Activated CD8-positive, alpha-beta memory T cell treated with anti-CD3 and anti-CD28 coated beads, Interleukin-2, amount 50 U/mL, for 1 hour (primary cell): ENCODE data around the gene LEFTY2.
"Not testable (repeated sequence)": the region's sequence is repeated elsewhere in the genome, so short reads cannot be mapped to it uniquely, and the experiment has no call there.

Source experiments
- DNase-seq: peaks from one replicate; pipeline ENCODE4 v3.0.0-alpha.2; 2020; ENCODE audit errors: extremely low read depth

LEFTY2 gene

GRCh38 chr1:225899044-225899925 is 41.7 kb downstream of the LEFTY2 start:
- DNase-seq = no peak

- DNase-seq = no peak
Measured at GRCh38 chr1:225897595-225898514, 43.2 kb downstream of the LEFTY2 start.

DNA sequence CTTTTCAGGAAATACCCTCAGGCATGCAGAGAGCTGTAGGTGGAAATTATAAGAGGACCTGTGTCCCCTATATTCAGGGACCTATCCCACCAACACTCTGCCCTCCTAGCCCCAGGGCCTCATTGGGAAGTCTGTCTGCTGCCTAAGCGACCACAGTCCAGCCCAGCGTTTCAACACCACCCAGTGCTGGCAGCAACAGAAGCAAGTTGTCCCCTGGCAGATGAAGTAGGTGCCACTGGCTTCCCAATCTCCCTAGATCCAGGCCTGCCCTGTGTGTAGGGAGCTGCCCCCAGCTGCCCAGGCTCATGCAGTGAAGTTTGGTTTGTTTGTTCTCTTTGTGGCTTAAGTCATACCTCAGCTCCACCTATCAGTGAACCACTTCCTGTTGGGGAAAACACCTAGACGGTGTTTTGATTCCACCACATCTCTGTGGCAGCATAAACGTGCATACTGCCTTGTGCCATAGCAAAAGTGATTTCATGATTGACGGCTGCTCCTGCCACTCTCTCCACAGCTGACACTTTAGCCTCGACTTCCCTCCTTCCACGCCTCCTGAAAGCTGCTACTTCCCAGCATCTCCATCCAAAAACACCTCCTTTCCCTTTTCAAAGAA is 44.0 kb downstream of the LEFTY2 start:
- peak; percentile 36 for DNase-seq

DNA sequence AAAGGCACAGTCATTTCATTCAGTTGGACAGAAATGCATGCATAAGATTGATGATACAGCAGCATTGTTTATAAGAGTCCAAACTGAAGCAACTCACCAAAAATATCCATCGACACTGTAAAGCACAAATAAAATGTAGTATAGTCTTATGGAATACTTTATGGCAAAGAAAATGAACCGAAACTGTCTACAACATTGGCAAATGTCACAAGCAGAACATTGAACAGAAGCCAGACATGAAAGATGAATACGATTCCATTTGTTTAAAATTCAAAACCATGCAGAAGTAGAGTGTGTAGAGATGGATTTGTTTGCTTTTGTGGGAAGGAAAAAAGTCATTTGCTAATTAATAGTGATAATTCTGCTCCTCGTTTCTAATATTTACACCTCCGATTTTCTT is 44.5 kb downstream of the LEFTY2 start:
- no peak for DNase-seq

- no peak for DNase-seq
Measured at GRCh38 chr1:225892307-225892706, 48.7 kb downstream of the LEFTY2 start.

- no peak for DNase-seq
Measured at GRCh38 chr1:225891229-225891972, 49.6 kb downstream of the LEFTY2 start.

- DNase-seq = no peak
Measured at GRCh38 chr1:225890346-225891228, 50.4 kb downstream of the LEFTY2 start.

- DNase-seq = no peak
Measured at GRCh38 chr1:225889743-225890142, 51.3 kb downstream of the LEFTY2 start.

DNA sequence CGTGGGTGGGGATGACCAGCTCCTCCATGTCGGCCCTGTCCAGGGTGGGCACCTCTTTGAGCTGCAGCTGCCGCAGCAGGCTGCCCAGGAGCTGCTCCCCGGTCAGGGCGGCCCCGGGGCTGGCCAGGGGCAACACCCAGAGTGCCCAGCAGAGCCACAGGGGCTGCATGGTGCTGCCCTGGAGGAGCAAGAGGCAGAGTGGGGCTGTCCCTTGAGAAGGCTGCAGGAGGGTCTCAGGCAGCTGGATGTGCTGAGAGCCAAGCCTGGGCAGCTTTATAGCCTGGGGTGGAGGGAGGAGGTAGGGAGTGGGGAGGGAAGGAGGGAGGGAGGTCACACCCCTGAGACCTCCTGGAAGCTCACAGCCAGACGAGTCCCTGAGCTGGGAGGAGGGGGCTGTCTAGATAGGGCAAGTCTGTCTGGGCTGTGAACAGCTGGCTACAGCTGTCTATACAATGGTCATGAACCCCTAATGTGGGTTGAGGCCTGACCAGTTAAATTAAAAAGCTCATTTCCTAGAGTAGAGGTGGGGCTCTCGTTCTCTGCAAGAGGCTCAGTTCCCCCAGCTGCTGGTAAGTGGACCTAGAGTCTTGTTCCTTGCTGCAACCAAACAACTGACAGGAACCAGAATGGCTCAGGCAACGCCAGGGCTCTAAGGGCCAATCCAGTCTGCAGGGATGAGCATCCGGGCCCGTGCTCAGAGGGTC is 52.0 kb downstream of the LEFTY2 start, which contains the start of gene LEFTY1:
TSS of gene LEFTY1 (minus strand) at position 249 of the 704 bp plus-strand sequence. CDS start at position 169, 80 bp downstream.
- DNase-seq = no peak

DNA sequence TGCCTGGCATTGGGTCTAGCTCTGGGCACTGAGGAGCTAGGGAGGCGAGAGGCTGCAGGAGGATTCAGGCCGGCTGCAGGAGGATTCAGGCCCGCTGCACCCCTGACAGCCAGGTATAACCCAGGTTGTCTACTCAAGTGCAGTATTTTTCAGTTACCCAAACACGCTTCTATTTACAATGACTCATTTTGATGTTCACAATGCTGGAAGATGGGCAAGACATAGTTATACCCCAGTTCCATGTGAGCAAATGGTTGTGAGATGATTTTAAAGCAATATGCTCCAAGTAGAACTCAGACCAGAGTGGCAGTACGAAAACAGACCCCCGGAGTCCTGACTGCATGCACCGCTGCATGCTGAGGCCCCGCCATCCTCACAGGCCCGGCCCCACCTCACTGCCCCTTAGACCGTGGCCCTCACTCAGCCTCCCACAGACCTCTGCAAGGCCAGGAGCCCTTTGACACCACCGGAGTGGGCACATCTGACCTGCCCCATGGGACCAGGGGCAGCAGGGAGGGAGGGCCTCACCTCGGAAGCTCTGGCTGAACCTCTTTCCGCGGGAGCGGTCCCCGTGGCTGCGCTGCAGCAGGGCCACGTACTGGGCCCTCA is 52.6 kb downstream of the LEFTY2 start:
- no peak for DNase-seq

DNA sequence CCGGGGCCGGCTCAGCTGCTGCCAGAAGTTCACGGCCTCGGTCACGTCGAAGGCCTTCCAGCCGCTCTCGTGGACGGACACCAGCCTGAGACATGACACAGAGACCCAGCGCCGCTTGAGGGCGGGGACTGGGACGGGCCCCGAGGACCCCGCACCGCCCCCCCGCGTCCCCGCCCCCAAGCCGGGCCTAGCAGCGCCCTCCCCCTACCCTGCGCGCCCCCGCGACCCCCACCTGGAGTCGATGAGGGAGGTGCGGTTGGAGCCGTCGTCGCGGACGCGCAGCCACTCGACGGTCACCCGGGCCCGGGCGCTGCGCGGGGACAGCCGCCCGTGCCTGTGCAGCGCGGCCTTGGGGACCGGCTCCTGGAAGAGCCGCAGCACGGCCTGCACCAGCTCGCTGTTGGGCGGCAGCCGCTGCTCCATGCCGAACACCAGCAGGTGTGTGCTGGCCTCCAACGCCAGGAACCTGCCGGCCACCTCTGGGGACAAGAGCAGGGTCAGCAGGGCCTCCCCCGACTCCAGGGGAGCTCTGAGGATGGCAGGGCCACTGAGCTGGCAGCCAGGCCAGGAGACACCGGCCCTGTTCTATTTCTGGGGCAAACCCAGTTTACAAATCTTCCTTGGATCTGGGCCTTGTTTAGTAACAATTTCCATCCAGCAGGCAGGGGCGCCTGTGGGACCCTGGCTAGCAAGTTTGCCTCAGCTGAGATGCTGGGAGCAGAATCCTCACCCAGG is 53.3 kb downstream of the LEFTY2 start:
- not testable (repeated sequence) for DNase-seq

DNA sequence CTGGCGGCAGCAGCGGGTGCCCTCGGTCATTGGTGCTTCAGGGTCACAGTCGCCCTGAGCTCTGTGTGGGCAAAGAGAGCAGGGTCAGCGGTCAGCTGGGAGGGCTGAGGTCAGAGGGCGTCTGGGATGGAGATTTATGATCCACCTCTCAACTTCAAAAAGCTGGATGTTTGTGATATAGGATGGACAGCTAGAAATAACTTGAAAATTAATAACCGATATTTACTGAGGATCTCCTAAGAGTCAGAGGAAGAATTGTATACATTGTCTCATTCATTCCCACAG is 54.0 kb downstream of the LEFTY2 start:
- DNase-seq = no peak
